HepG2 (cell line): ENCODE results near the gene SPPL2B. TPM values are rescaled to one million over a fixed set of nuclear protein-coding genes. Genes with fewer than 3 reads are reported as not detected.

ENCODE experiments used
- AGO2 ChIP-seq: fragments of 200-400 bp; formaldehyde crosslinking; optimal IDR thresholded peaks from 2 replicates; pipeline ENCODE3; 2017; ENCODE audit warnings: mild to moderate bottlenecking, low read depth, low read length, moderate library complexity
- CAMTA2 ChIP-seq: sonication (generic); formaldehyde crosslinking; IDR thresholded peaks from 2 replicates; pipeline ENCODE4 v1.4.0; 2020; ENCODE audit warnings: mild to moderate bottlenecking, missing genetic modification reagents, borderline replicate concordance
- HCFC1 ChIP-seq: fragments of 150-350 bp; IDR thresholded peaks from 2 replicates; pipeline ENCODE4 v1.6.1; 2014; ENCODE audit warnings: low read depth, low read length
- HNRNPLL ChIP-seq: fragments of 200-400 bp; formaldehyde crosslinking; IDR thresholded peaks from 2 replicates; pipeline ENCODE4 v1.6.1; 2017; ENCODE audit warnings: mild to moderate bottlenecking, low read depth, low read length; ENCODE audit not compliant: poor library complexity, severe bottlenecking
- KDM1A ChIP-seq: IDR thresholded peaks from 2 replicates; pipeline ENCODE4 v1.6.1; 2016; ENCODE audit warnings: missing compliant biosample characterization
- MXD3 ChIP-seq: IDR thresholded peaks from 2 replicates; pipeline ENCODE4 v1.6.1; 2016; ENCODE audit warnings: mild to moderate bottlenecking, missing biosample characterization, missing genetic modification reagents
- NFIB ChIP-seq: sonication (generic); formaldehyde crosslinking; IDR thresholded peaks from 2 replicates; pipeline ENCODE4 v1.9.0; 2021; ENCODE audit warnings: missing genetic modification reagents, mild to moderate bottlenecking, borderline replicate concordance
- PHF8 ChIP-seq: sonication (generic); formaldehyde crosslinking; IDR thresholded peaks from 2 replicates; pipeline ENCODE4 v1.5.0; 2020; ENCODE audit warnings: missing genetic modification reagents
- POLR2AphosphoS5 ChIP-seq: IDR thresholded peaks from 2 replicates; pipeline ENCODE4 v1.6.1; 2012; ENCODE audit warnings: low read depth, low read length
- ZBTB40 ChIP-seq, 2 experiments: fragments of 450-650 bp in 1 of 2; sonication (generic) in 1 of 2; formaldehyde crosslinking in 1 of 2; IDR thresholded peaks; 2 replicates each; pipeline versions ENCODE4 v1.6.1 to v1.8.0; 2016 to 2022; ENCODE audit warnings: antibody characterized with exemption in 1 of 2, mild to moderate bottlenecking in 1 of 2, missing genetic modification reagents in 1 of 2
- ZNF12 ChIP-seq: sonication (generic); formaldehyde crosslinking; IDR thresholded peaks from 2 replicates; pipeline ENCODE4 v1.5.0; 2020; ENCODE audit warnings: missing genetic modification reagents
- ZNF256 ChIP-seq: sonication (generic); formaldehyde crosslinking; conservative IDR thresholded peaks from 2 replicates; pipeline ENCODE4 v1.4.0; 2020; ENCODE audit warnings: missing genetic modification reagents
- ZNF674 ChIP-seq: sonication (generic); formaldehyde crosslinking; IDR thresholded peaks from 2 replicates; pipeline ENCODE4 v1.5.0; 2020; ENCODE audit warnings: low read depth, mild to moderate bottlenecking, missing genetic modification reagents
- polyA plus RNA-seq, 8 experiments: library from polyadenylated mRNA; depleted of rRNA in 3 of 8; stranded (reverse) in 7 of 8; unstranded in 1 of 8; fragments of >200 nt; fragmentation: Illumina TruSeq in 4 of 8; extraction: Trizol in 4 of 8; gene quantifications; 2 replicates each; pipeline versions ENCODE4 v1.2.1 to v1.2.3, GENCODE V29; 2011 to 2016; ENCODE audit warnings: low read depth in 4 of 8, missing spikeins in 1 of 8, mixed read lengths in 1 of 8; ENCODE audit not compliant: insufficient read depth in 1 of 8
- total RNA-seq, 5 experiments: library from RNA; depleted of rRNA; stranded (reverse); fragments of >200 nt; fragmentation: Illumina TruSeq; extraction: Trizol; gene quantifications; 2 replicates each; pipeline ENCODE4 v1.2.3, GENCODE V29; 2016; ENCODE audit warnings: low read depth in 1 of 5
- TF ChIP-seq, protein P1 (sequence below): IDR thresholded peaks from 2 replicates; pipeline ENCODE4 v1.6.1; 2016; ENCODE audit warnings: low read depth, control low read depth
- TF ChIP-seq, protein P2 (sequence below): IDR thresholded peaks from 2 replicates; pipeline ENCODE4 v1.6.1; 2016; ENCODE audit warnings: low read depth, borderline replicate concordance
- TF ChIP-seq, protein P3 (sequence below): sonication (generic); formaldehyde crosslinking; IDR thresholded peaks from 2 replicates; pipeline ENCODE4 v1.4.0; 2020; ENCODE audit warnings: mild to moderate bottlenecking, missing genetic modification reagents

SPPL2B gene
- total and polyA plus RNA-seq, 2 of the 13 experiments (the other 11 are each of a cell fraction or from before 2014, with no cell fraction given), result 14.9 to 15.2 TPM

GRCh38 chr19:2315818-2316353, 12.6 kb upstream of the SPPL2B start (continued):
- no peak for TF ChIP-seq MXD3 (CRISPR knock-in tag)
- TF ChIP-seq ZNF12 (CRISPR knock-in tag), result 0 out of 2 replicates have a peak, but pooled peaks have one; percentile 19
- TF ChIP-seq, protein P1, sequence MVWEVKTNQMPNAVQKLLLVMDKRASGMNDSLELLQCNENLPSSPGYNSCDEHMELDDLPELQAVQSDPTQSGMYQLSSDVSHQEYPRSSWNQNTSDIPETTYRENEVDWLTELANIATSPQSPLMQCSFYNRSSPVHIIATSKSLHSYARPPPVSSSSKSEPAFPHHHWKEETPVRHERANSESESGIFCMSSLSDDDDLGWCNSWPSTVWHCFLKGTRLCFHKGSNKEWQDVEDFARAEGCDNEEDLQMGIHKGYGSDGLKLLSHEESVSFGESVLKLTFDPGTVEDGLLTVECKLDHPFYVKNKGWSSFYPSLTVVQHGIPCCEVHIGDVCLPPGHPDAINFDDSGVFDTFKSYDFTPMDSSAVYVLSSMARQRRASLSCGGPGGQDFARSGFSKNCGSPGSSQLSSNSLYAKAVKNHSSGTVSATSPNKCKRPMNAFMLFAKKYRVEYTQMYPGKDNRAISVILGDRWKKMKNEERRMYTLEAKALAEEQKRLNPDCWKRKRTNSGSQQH (CRISPR knock-in tag), result no peak
- TF ChIP-seq, protein P2, sequence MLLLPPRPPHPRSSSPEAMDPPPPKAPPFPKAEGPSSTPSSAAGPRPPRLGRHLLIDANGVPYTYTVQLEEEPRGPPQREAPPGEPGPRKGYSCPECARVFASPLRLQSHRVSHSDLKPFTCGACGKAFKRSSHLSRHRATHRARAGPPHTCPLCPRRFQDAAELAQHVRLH (CRISPR knock-in tag), result no peak
- TF ChIP-seq, protein P3, sequence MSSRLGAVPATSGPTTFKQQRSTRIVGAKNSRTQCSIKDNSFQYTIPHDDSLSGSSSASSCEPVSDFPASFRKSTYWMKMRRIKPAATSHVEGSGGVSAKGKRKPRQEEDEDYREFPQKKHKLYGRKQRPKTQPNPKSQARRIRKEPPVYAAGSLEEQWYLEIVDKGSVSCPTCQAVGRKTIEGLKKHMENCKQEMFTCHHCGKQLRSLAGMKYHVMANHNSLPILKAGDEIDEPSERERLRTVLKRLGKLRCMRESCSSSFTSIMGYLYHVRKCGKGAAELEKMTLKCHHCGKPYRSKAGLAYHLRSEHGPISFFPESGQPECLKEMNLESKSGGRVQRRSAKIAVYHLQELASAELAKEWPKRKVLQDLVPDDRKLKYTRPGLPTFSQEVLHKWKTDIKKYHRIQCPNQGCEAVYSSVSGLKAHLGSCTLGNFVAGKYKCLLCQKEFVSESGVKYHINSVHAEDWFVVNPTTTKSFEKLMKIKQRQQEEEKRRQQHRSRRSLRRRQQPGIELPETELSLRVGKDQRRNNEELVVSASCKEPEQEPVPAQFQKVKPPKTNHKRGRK (CRISPR knock-in tag), result no peak
- TF ChIP-seq POLR2AphosphoS5, result no peak
- TF ChIP-seq HNRNPLL, result no peak
- TF ChIP-seq HCFC1, result no peak
- no peak for TF ChIP-seq AGO2
- TF ChIP-seq PHF8 (CRISPR knock-in tag), result peak; percentile 29
- no peak for TF ChIP-seq NFIB (CRISPR knock-in tag)
- TF ChIP-seq ZBTB40 (IDR thresholded peaks at IDR 0.05), result no peak
- no peak for TF ChIP-seq ZBTB40 (CRISPR knock-in tag; IDR thresholded peaks at IDR 0.05)
- no peak for TF ChIP-seq ZNF674 (CRISPR knock-in tag)
- TF ChIP-seq CAMTA2 (CRISPR knock-in tag), result no peak
- TF ChIP-seq ZNF256 (CRISPR knock-in tag), result no peak
- TF ChIP-seq KDM1A (CRISPR knock-in tag), result no peak
